ENCODE data around the gene GPR160. TPM values are rescaled to one million over a fixed set of nuclear protein-coding genes. Genes with fewer than 3 reads are reported as not detected.
A peak's percentile ranks its signal among the peaks of the same experiment; 100 is the strongest.

GPR160 gene
- total and polyA plus RNA-seq, 2 of the 13 experiments (the other 11 are each of a cell fraction or from before 2014, with no cell fraction given), result 12.1 to 23.2 TPM

DNA sequence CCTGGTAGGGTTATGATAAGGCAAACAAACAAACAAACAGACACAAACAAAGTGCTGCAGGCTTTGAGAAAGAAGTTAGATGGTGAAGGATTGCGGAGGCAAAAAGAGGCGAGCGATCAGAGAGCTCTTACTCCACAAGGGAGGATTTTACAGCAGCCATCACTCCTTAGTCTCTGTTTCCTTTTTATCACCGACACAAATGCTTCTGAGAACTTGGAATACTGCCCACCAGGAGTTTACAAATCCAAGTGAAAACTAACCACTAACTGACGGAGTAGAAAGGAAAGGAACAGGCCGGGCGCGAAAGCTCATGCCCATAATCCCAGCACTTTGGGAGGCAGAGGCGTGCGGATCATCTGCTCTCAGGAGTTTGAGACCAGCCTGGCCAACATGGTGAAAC, 35.6 kb upstream of the GPR160 start:
- no peak overlapping the region for H3K9ac ChIP-seq (ENCODE audit: insufficient read depth, low read depth, low read length)
- no TSS peak for BruUV-seq (replicated peaks)

DNA sequence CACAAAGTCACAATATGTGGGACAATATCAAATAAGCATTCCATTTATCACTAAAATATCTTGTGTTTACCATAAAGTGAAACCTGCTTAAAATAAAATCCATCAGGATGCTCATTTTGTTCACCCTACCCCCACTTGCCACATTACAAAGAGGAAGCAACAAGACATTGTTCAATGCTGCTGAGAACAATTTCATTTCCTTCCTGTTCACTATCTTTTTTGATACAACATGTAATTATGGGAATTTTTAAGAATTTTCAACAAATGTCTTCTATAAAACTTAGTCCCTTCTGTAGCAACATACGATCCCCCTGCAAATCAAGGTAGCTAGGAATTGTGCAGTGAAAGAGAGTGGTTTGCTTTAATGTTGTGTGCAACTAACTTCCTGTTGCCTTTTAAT, 34.9 kb upstream of the GPR160 start:
- CTCF ChIA-PET (ENCODE audit: low intra/inter-chr PET ratio, low total read pairs), result no interaction called here
- no peak overlapping the region for H3K9ac ChIP-seq (ENCODE audit: insufficient read depth, low read depth, low read length)
- DNase-seq (ENCODE audit: low spot score) (no peak), FAIRE-seq (no peak), ATAC-seq (no peak)
- POLR2A ChIA-PET, result interaction anchor here (1.6 kb wide), 1 partner anchor 13 kb away, joined by 4 read pairs; no protein-coding TSS in a partner anchor
- intact Hi-C loops (cut with micrococcal nuclease; ENCODE audit: unreplicated experiment) (no loop called here), in situ Hi-C loops (cut with HindIII; ENCODE audit: extremely low pct_ligation_motif_present, low pct_unique_long_range_greater_than_20kb) (no loop called here)
- 100% methylated on average over 1 of the region's 1 CpG for WGBS (ENCODE audit: low lambda C conversion rate)
- H4K20me1 ChIP-seq (ENCODE audit: insufficient read depth, low read length), result no peaks in the 10 kb centered on the region
- no peaks in the 10 kb centered on the region for H3K27me3 ChIP-seq (ENCODE audit: control insufficient read depth in 1 of 2, insufficient read depth in 2 of 2, low read length in 2 of 2)
- H3K4me1 ChIP-seq (ENCODE audit: insufficient read depth, low read length), result peaks cover 62% of the 10 kb centered on the region
- H3K79me2 ChIP-seq (ENCODE audit: insufficient read depth, low read length), result no peaks in the 10 kb centered on the region
- peak overlapping the region; percentile 66 for H3K27ac ChIP-seq (ENCODE audit: extremely low read length, insufficient read depth, low read length)
- no peak overlapping the region for H3K4me2 ChIP-seq (ENCODE audit: low read depth, low read length)
- no peak overlapping the region for H2AFZ ChIP-seq (ENCODE audit: low read length)
- BruUV-seq (replicated peaks), result no TSS peak
- H3K4me3 ChIP-seq (replicated peaks in 1 of 3; ENCODE audit: insufficient read depth in 1 of 3, low read depth in 2 of 3, low read length in 3 of 3), result no peak overlapping the region
- TF ChIP-seq ZFP36L1 (CRISPR knock-in tag; IDR thresholded peaks at IDR 0.05), result no peak
- no peak for TF ChIP-seq ZNF614 (CRISPR knock-in tag; IDR thresholded peaks at IDR 0.05; ENCODE audit: borderline replicate concordance)
- no peak for TF ChIP-seq POLR2AphosphoS5 (IDR thresholded peaks at IDR 0.05; ENCODE audit: low read depth, low read length)
- TF ChIP-seq EZH2 (conservative IDR thresholded peaks at IDR 0.05; ENCODE audit: low read depth, low read length), result no peak
- TF ChIP-seq ZNF205 (CRISPR knock-in tag; IDR thresholded peaks at IDR 0.05), result no peak
- no peak for TF ChIP-seq ZFY (CRISPR knock-in tag; IDR thresholded peaks at IDR 0.05)
- TF ChIP-seq IRF2 (CRISPR knock-in tag; IDR thresholded peaks at IDR 0.05), result no peak
- no peak for TF ChIP-seq SCMH1 (CRISPR knock-in tag; IDR thresholded peaks at IDR 0.05; ENCODE audit: borderline replicate concordance)
- TF ChIP-seq NR2C2 (CRISPR knock-in tag; IDR thresholded peaks at IDR 0.05; ENCODE audit: borderline replicate concordance), result no peak
- no peaks in the 10 kb centered on the region for H3K9me3 ChIP-seq (ENCODE audit: low read length)
- no peaks in the 10 kb centered on the region for H3K36me3 ChIP-seq (replicated peaks in 1 of 2; ENCODE audit: control insufficient read depth in 1 of 2, insufficient read depth in 2 of 2, low read length in 2 of 2)

More for the DNA sequence above, 35.6 kb upstream of the GPR160 start:
- CTCF ChIA-PET (ENCODE audit: low intra/inter-chr PET ratio, low total read pairs), result no interaction called here
- DNase-seq (ENCODE audit: low spot score), result no peak
- H2AFZ ChIP-seq (ENCODE audit: low read length), result no peak overlapping the region
- H3K79me2 ChIP-seq (ENCODE audit: insufficient read depth, low read length), result no peaks in the 10 kb centered on the region
- H3K4me1 ChIP-seq (ENCODE audit: insufficient read depth, low read length), result peaks cover 61% of the 10 kb centered on the region
- intact Hi-C loops (cut with micrococcal nuclease; ENCODE audit: unreplicated experiment) (no loop called here), in situ Hi-C loops (cut with HindIII; ENCODE audit: extremely low pct_ligation_motif_present, low pct_unique_long_range_greater_than_20kb) (no loop called here)
- TF ChIP-seq EEA1 (CRISPR knock-in tag; IDR thresholded peaks at IDR 0.05; ENCODE audit: borderline replicate concordance), result no peak
- no peaks in the 10 kb centered on the region for H3K27me3 ChIP-seq (ENCODE audit: control insufficient read depth in 1 of 2, insufficient read depth in 2 of 2, low read length in 2 of 2)
- H3K27ac ChIP-seq (ENCODE audit: extremely low read length, insufficient read depth, low read length), result no peak overlapping the region
- FAIRE-seq, result no peak
- H4K20me1 ChIP-seq (ENCODE audit: insufficient read depth, low read length), result no peaks in the 10 kb centered on the region
- H3K4me3 ChIP-seq (replicated peaks in 1 of 3; ENCODE audit: insufficient read depth in 1 of 3, low read depth in 2 of 3, low read length in 3 of 3), result no peak overlapping the region
- POLR2A ChIA-PET, result no interaction called here
- H3K9me3 ChIP-seq (ENCODE audit: low read length), result no peaks in the 10 kb centered on the region
- H3K4me2 ChIP-seq (ENCODE audit: low read depth, low read length), result no peak overlapping the region
- no peak for ATAC-seq
- no peaks in the 10 kb centered on the region for H3K36me3 ChIP-seq (replicated peaks in 1 of 2; ENCODE audit: control insufficient read depth in 1 of 2, insufficient read depth in 2 of 2, low read length in 2 of 2)
- 94% methylated on average over 10 of the region's 10 CpGs for WGBS (ENCODE audit: low lambda C conversion rate)
